Epithelial cell of proximal tubule (primary cell): ENCODE results near the gene INSYN2A. TPM values are rescaled to one million over a fixed set of nuclear protein-coding genes. Genes with fewer than 3 reads are reported as not detected.

Experiments
- DNase-seq: peaks from one replicate; pipeline ENCODE4 v3.0.0-alpha.2; 2011; ENCODE audit warnings: low read depth
- H3K4me3 ChIP-seq: 2 replicates; pipeline ENCODE4 v1.5.1; 2011; ENCODE audit warnings: low read depth, mild to moderate bottlenecking, low read length
- CTCF ChIP-seq: conservative IDR thresholded peaks from 2 replicates; pipeline ENCODE4 v1.5.1; 2012; ENCODE audit warnings: low read depth, mild to moderate bottlenecking, low read length
- total RNA-seq: library from RNA; depleted of rRNA; stranded (reverse); fragments of >200 nt; gene quantifications from 2 replicates; pipeline ENCODE4 v1.2.3, GENCODE V29; 2015

The INSYN2A gene
- total RNA-seq, 1 donor from 2014 or later: 0.29 TPM

- DNase-seq: no peak
- no peak for TF ChIP-seq CTCF
Observed at GRCh38 chr10:127157506-127158200, 38.7 kb downstream of the INSYN2A start.

GRCh38 chr10:127157089-127157488, 39.3 kb downstream of the INSYN2A start:
- no peak overlapping the region for H3K4me3 ChIP-seq
- no peak for DNase-seq
- TF ChIP-seq CTCF: no peak

More at GRCh38 chr10:127157506-127158200, 38.7 kb downstream of the INSYN2A start:
- no peak overlapping the region for H3K4me3 ChIP-seq

GRCh38 chr10:127154831-127155620, 41.4 kb downstream of the INSYN2A start:
- no peak for DNase-seq
- TF ChIP-seq CTCF: no peak
- no peak overlapping the region for H3K4me3 ChIP-seq

GRCh38 chr10:127153181-127153580, 43.2 kb downstream of the INSYN2A start:
- H3K4me3 ChIP-seq: no peak overlapping the region
- no peak for TF ChIP-seq CTCF
- no peak for DNase-seq

GRCh38 chr10:127151981-127152699, 44.3 kb downstream of the INSYN2A start:
- no peak for DNase-seq
- no peak overlapping the region for H3K4me3 ChIP-seq

GRCh38 chr10:127151541-127151940, 44.9 kb downstream of the INSYN2A start:
- TF ChIP-seq CTCF: no peak
- DNase-seq: peak; percentile 83
- H3K4me3 ChIP-seq: no peak overlapping the region

More at GRCh38 chr10:127151981-127152699, 44.3 kb downstream of the INSYN2A start:
- TF ChIP-seq CTCF: no peak
